ENCODE results near the gene ALPG.
"Not testable (repeated sequence)": the region's sequence is repeated elsewhere in the genome, so short reads cannot be mapped to it uniquely, and the experiment has no call there.

The ALPG gene

DNA sequence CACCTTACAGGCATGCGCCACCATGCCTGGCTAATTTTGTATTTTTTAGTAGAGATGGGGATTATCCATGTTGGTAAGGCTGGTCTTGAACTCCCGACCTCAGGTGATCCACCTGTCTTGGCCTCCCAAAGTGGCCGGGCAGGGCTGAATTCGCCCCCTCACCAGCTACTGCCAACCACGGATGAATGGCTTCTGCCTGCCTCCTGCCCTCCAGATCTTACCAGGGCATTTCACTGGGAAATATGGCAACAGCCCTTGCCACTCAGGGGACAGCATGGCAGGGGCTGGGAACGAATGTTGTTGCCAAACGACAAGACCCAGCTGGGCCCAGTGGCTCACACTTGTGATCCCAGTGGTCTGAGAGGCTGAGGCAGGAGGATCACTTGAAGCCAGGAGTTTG is 29.9 kb upstream of the ALPG start:
- no peak for DNase-seq

GRCh38 chr2:232377319-232377718 is 29.3 kb upstream of the ALPG start:
- DNase-seq = no peak

GRCh38 chr2:232377841-232378734 is 28.6 kb upstream of the ALPG start:
- DNase-seq = no peak

DNA sequence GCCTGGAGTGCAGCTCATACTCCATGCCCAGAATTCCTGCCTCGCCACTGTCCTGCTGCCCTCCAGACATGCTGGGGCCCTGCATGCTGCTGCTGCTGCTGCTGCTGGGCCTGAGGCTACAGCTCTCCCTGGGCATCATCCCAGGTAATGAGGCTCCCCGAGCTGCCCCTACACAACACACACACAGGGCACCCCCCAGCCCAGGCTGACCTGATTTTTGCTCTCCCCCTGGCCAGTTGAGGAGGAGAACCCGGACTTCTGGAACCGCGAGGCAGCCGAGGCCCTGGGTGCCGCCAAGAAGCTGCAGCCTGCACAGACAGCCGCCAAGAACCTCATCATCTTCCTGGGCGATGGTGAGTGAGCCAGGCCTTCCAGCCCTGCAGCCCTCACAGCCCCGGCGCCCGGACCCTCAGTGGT is 27.9 kb upstream of the ALPG start, which contains the start of gene ALPP:
TSS of gene ALPP (plus strand) at position 17 of the 417 bp plus-strand sequence. CDS start at position 69, 52 bp downstream.
- DNase-seq = not testable (repeated sequence)

- not testable (repeated sequence) for DNase-seq
Measured at GRCh38 chr2:232379610-232380590, 26.7 kb upstream of the ALPG start.

DNA sequence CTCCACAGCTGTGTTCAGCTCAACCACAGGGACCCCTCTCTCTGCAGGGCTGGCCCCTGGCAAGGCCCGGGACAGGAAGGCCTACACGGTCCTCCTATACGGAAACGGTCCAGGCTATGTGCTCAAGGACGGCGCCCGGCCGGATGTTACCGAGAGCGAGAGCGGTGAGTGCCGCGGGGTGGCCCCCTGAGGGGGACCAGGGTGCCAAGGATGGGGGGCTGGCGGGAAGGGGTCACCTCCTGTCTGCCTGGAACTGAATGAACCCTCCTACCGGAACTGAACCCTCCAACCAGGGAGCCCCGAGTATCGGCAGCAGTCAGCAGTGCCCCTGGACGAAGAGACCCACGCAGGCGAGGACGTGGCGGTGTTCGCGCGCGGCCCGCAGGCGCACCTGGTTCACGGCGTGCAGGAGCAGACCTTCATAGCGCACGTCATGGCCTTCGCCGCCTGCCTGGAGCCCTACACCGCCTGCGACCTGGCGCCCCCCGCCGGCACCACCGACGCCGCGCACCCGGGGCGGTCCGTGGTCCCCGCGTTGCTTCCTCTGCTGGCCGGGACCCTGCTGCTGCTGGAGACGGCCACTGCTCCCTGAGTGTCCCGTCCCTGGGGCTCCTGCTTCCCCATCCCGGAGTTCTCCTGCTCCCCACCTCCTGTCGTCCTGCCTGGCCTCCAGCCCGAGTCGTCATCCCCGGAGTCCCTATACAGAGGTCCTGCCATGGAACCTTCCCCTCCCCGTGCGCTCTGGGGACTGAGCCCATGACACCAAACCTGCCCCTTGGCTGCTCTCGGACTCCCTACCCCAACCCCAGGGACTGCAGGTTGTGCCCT is 25.2 kb upstream of the ALPG start:
- not testable (repeated sequence) for DNase-seq

GRCh38 chr2:232382331-232383225 is 24.1 kb upstream of the ALPG start:
- DNase-seq = no peak

GRCh38 chr2:232384466-232384865 is 22.2 kb upstream of the ALPG start:
- DNase-seq = no peak

DNA sequence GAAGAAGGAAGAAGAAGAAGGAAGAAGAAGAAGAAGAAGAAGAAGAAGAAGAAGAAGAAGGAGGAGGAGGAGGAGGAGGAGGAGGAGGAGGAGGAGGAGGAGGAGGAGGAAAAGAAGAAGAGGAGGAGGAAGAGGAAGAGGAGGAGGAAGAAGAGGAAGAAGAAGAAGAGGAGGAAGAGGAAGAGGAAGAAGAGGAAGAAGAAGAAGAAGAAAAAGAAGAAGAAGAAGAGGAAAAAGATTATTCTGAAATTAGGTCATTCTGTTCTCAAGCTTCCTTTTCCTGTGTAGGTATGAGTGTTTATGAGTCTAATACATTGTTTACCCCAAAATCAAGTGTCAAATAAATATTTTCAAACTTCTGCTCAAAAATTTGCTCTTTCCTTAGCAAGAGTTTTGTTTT is 21.6 kb upstream of the ALPG start:
- not testable (repeated sequence) for DNase-seq

DNA sequence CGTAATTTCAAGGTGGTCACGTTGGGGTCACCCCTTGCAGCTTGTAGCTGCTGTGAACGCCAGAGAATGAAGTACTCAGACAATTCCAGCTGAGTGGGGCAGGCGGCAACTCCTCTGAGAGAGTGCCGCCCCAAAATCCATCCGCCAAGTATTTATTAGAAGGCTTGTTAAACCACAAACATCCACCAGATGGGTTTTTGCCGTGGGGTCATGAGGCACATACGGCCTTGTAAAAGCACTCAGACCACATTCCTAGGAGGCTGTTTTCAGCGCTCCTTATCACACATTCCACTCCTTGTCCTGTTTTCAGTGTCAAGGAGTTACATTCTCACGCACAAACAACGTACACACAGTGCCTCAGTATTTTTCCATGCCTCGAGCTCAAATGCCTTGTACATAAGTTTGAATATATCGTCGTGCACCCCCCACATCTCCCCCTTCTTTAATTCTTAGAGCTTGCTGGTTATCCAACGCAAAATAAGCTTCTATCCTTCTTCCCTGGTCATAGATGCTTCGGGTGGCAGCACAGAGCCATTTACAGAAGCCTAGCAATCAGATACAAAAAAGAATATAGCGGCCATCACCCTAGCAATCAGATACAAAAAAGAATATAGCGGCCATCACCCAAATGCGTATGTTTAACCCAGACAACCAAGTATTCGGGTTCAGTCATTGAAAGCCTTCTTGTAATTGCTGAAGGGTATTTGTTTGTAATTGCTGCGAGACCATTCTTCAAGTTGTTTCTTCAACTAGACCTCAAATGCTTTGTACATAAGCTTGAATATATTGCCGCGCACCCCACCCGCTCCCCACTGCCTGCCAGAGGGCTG is 20.8 kb upstream of the ALPG start:
- DNase-seq = no peak

DNA sequence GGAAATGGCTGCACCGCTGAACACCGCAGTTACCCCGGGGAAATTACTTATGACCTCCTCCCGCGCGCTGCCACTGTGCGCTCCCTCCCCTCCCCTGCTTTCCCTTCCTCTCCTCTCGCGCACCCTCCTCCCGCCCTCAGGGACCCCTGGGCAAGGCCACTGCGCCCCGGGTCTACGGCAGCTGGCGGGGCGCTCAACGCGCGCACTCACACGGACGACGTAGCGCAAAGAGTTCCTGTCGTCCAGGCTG is 20.2 kb upstream of the ALPG start:
- no peak for DNase-seq

- no peak for DNase-seq
Measured at GRCh38 chr2:232386740-232387450, 19.7 kb upstream of the ALPG start.

- DNase-seq = no peak
Measured at GRCh38 chr2:232387451-232388171, 19.0 kb upstream of the ALPG start.

- no peak for DNase-seq
Measured at GRCh38 chr2:232388324-232388891, 18.2 kb upstream of the ALPG start.

GRCh38 chr2:232389327-232389726 is 17.3 kb upstream of the ALPG start:
- no peak for DNase-seq

GRCh38 chr2:232390661-232391060 is 16.0 kb upstream of the ALPG start:
- no peak for DNase-seq

GRCh38 chr2:232393556-232393955 is 13.1 kb upstream of the ALPG start:
- DNase-seq = no peak

DNA sequence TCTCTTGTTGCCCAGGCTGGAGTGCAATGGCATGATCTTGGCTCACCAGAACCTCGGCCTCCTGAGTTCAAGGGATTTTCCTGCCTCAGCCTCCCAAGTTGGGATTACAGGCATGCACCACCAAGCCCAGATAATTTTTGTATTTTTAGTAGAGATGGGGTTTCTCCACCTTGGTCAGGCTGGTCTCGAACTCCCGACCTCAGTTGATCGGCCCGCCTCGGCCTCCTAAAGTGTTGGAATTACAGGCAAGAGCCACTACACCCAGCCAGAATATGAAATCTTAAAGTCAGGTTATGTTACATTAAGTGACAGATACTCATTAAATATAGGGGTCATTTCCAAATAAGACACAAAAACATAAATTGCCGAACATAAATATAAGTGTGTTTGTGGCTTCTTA is 12.2 kb upstream of the ALPG start:
- DNase-seq = not testable (repeated sequence)
